Keratinocyte (primary cell): Measurements from ENCODE around the gene ABLIM1.

ENCODE experiments used
- EZH2 ChIP-seq: IDR thresholded peaks from one replicate; pipeline ENCODE4 v1.6.1; 2012; ENCODE audit warnings: inconsistent platforms, mild to moderate bottlenecking, low read length, moderate library complexity
- TF ChIP-seq, protein P1 (sequence below), 3 experiments: IDR thresholded peaks in 1 of 3; conservative IDR thresholded peaks in 1 of 3; optimal IDR thresholded peaks in 1 of 3; 2 replicates in 2 of 3; 3 replicates in 1 of 3; pipeline versions ENCODE3 to v1.5.1; 2011; ENCODE audit warnings: low read length in 3 of 3, mild to moderate bottlenecking in 3 of 3, moderate library complexity in 2 of 3, control low read depth in 1 of 3, inconsistent platforms in 1 of 3; ENCODE audit not compliant: insufficient read depth in 2 of 3; ENCODE audit errors: extremely low read depth in 1 of 3

DNA sequence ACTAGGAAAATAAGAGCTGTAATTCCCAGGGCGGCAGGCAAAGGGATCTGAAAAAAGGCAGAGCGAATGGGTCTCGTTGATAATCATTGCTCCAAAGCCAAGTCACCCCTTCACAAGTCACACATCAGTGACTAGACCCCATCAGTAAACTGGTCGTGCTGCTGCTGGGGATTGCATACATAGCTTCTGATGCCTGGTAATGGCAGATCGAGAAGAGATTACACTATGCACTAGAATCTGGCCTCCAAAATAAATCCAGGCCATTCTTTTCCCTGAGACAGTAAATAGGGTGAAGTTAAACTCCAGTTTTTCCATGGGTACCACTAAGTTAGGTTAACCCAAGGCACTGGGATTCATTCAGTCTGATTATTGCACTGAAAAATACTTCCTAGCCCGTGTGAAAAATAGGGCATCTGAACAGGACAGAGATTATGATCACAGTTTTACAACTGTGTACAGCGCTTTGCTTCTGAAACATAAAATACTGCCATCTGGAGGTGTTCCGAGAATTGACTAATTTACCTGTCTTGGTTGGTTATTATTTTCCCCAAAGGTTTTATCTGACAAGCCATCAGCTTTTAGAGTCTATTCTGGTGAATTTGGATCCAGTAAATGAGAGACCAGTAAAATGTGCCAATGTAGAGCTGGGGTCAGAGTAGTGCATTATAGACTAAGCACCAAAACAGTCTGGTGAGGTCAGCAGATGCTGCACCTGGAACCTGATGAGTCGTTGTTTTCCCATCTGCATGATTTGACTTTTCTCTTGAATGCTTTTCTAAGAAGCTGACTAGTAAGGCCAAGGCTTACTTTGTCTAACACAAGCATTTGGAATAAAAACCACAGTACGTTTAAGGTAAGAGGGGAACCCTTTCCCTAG lies 170.9 kb downstream of the ABLIM1 start:
- TF ChIP-seq EZH2, result no peak
- TF ChIP-seq, protein P1, sequence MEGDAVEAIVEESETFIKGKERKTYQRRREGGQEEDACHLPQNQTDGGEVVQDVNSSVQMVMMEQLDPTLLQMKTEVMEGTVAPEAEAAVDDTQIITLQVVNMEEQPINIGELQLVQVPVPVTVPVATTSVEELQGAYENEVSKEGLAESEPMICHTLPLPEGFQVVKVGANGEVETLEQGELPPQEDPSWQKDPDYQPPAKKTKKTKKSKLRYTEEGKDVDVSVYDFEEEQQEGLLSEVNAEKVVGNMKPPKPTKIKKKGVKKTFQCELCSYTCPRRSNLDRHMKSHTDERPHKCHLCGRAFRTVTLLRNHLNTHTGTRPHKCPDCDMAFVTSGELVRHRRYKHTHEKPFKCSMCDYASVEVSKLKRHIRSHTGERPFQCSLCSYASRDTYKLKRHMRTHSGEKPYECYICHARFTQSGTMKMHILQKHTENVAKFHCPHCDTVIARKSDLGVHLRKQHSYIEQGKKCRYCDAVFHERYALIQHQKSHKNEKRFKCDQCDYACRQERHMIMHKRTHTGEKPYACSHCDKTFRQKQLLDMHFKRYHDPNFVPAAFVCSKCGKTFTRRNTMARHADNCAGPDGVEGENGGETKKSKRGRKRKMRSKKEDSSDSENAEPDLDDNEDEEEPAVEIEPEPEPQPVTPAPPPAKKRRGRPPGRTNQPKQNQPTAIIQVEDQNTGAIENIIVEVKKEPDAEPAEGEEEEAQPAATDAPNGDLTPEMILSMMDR (optimal IDR thresholded peaks at IDR 0.05 in 1 of 3, IDR thresholded peaks at IDR 0.05 in 1 of 3, conservative IDR thresholded peaks at IDR 0.05 in 1 of 3; ENCODE audit: extremely low read depth in 1 of 3, insufficient read depth in 2 of 3, low read length in 3 of 3), result no peak
